Tibial nerve (tissue), 4 donors: ENCODE results near the gene DGKD. TPM values are rescaled to one million over a fixed set of nuclear protein-coding genes. Genes with fewer than 3 reads are reported as not detected.

Experiments used
- DNase-seq, 2 donors: peaks; one replicate each; pipeline ENCODE4 v3.0.0-alpha.2; 2019; ENCODE audit warnings: low spot score in 2 of 2
- H3K27ac ChIP-seq, 4 donors: fragments of 200-600 bp; sonication (generic) in 3 of 4; one replicate each; pipeline ENCODE4 v1.5.1; 2017 to 2019; ENCODE audit warnings: mild to moderate bottlenecking in 1 of 4
- H3K27me3 ChIP-seq, 2 donors: fragments of 200-600 bp; sonication (generic) in 1 of 2; one replicate each; pipeline versions ENCODE4 v1.5.1 to v1.6.0; 2017 to 2019
- H3K36me3 ChIP-seq, 3 donors: fragments of 200-600 bp; sonication (generic); one replicate each; pipeline ENCODE4 v1.5.1; 2018 to 2019
- H3K4me1 ChIP-seq, 4 donors: fragments of 200-600 bp; sonication (generic) in 3 of 4; one replicate each; pipeline ENCODE4 v1.5.1; 2017 to 2019
- H3K4me3 ChIP-seq, 4 donors: fragments of 200-600 bp; sonication (generic) in 3 of 4; one replicate each; pipeline ENCODE4 v1.5.1; 2017 to 2019; ENCODE audit warnings: mild to moderate bottlenecking in 1 of 4, moderate library complexity in 1 of 4
- H3K9me3 ChIP-seq, 4 donors: fragments of 200-600 bp; sonication (generic) in 3 of 4; one replicate each; pipeline ENCODE4 v1.5.1; 2017 to 2019
- EP300 ChIP-seq, 2 donors: sonication (generic); formaldehyde crosslinking; IDR thresholded peaks; one replicate each; pipeline ENCODE4 v1.6.1; 2017; ENCODE audit warnings: antibody characterized with exemption in 2 of 2, mild to moderate bottlenecking in 1 of 2
- POLR2A ChIP-seq, 2 donors: fragments of 450-650 bp; IDR thresholded peaks; one replicate each; pipeline ENCODE4 v1.6.1; 2017; ENCODE audit warnings: antibody characterized with exemption in 2 of 2, mild to moderate bottlenecking in 2 of 2, moderate library complexity in 2 of 2
- WGBS, 2 donors: methylation state at CpG; one replicate each; pipeline ENCODE4 v1.1.5; 2018; 5-methylcytosine and 5-hydroxymethylcytosine counted together
- small RNA-seq: library from RNA; depleted of rRNA; stranded (forward); fragments of <200 nt; gene quantifications from one replicate; pipeline ENCODE3, GENCODE V24; 2016
- total RNA-seq, 4 donors: library from RNA; depleted of rRNA; stranded (reverse); fragments of >200 nt; gene quantifications; one replicate each; pipeline ENCODE4 v1.1.0, GENCODE V29; 2016
- TF ChIP-seq, protein P1 (sequence below), 5 experiments: fragments of 200-600 bp in 3 of 5; fragments of 450-650 bp in 2 of 5; sonication (generic) in 3 of 5; IDR thresholded peaks; one replicate each; pipeline ENCODE4 v1.5.1; 2016 to 2019; ENCODE audit warnings: antibody characterized with exemption in 5 of 5, mild to moderate bottlenecking in 3 of 5, moderate library complexity in 2 of 5

Gene DGKD
- total RNA-seq, 4 donors from 2014 or later = 6.5 to 11.7 (median 7.4) TPM

DNA sequence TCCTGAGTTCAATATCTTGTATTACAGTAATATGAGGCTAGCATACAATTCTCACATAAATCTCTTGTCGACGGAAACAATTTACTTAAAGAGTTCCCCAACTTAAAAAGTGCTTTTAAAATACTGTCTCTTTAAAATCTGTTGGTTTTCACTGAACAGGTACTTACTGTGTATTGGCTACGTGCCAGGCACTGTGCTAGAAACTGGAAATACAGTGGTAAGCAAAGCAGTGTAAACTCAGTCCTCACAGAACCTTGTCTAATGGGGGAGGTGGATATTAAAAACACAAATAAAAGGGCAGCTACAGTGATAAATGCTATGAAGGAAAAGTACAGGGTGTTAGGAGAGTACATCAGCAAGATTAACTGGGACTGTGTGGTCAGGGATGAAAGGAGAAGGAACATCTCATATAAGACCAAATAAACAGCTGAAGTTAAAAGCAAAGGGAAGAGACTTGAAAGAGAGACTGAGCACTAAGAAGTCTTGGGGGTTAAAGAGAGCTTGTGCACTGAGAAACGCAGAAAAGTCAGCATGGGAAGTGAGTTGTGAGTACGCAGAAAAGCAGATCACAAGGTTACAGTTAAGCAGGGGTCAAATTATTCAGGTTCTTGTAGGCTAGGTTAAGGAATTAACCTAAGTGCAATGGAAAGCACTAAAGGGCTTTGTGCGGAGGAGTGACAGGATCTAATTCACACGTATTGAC, 159.8 kb downstream of the DGKD start:
- Histone ChIP-seq H3K4me1 (no peaks in the 10 kb centered on the region), H3K27ac (no peak overlapping the region), H3K9me3 (no peaks in the 10 kb centered on the region), H3K36me3 (peaks cover 0 to 76% (median 0%) of the 10 kb centered on the region in 3 donors), H3K27me3 (no peaks in the 10 kb centered on the region), H3K4me3 (no peak overlapping the region)
- 85 to 86% methylated on average over 7 of the region's 7 CpGs for WGBS, 2 donors
- DNase-seq = no peak
- no peak for TF ChIP-seq EP300 (IDR thresholded peaks at IDR 0.05)
- TF ChIP-seq POLR2A (IDR thresholded peaks at IDR 0.05) = no peak
- TF ChIP-seq, protein P1, sequence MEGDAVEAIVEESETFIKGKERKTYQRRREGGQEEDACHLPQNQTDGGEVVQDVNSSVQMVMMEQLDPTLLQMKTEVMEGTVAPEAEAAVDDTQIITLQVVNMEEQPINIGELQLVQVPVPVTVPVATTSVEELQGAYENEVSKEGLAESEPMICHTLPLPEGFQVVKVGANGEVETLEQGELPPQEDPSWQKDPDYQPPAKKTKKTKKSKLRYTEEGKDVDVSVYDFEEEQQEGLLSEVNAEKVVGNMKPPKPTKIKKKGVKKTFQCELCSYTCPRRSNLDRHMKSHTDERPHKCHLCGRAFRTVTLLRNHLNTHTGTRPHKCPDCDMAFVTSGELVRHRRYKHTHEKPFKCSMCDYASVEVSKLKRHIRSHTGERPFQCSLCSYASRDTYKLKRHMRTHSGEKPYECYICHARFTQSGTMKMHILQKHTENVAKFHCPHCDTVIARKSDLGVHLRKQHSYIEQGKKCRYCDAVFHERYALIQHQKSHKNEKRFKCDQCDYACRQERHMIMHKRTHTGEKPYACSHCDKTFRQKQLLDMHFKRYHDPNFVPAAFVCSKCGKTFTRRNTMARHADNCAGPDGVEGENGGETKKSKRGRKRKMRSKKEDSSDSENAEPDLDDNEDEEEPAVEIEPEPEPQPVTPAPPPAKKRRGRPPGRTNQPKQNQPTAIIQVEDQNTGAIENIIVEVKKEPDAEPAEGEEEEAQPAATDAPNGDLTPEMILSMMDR (IDR thresholded peaks at IDR 0.05) = no peak

DNA sequence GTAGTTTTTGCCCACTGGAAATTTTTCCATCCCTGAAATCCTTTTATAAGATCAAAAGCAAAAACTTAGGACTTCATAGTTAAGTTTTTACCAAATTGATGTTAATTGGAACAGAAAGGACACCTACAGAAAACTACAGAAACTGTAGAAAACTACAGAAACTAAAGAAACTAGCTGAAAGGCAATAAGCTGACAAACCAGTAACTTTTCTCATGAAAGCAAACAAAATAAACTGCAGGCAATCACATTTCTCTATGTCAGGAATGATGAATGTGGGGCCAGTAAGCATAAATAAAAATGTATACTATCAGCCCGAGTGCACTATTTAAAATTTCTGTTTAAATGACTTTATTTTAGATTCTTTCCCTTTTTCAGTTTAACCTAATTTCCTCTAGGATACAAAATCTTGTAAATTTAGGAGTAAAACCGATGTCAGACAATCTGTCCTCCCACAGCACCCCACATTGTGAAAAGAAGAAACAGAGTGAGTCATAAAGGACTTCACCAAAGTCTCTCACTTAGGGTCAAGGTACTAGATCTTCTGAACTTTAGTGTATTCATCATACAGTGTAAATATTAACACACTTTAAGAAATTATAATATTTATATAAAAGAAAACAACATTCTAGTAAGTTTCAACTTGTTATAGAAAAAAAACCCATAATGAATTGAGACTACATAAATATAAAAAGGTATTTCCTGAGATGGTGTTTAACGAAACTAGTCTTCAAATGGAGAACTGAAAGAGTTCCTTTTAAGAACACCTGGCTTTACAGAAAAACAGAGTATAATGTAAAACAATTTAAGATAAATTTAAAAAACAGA, 165.7 kb downstream of the DGKD start:
- H3K36me3 ChIP-seq = peaks cover 0 to 90% (median 0%) of the 10 kb centered on the region in 3 donors
- TF ChIP-seq, protein P1 (IDR thresholded peaks at IDR 0.05) = no peak
- no peak for DNase-seq
- H3K9me3 ChIP-seq = no peaks in the 10 kb centered on the region
- H3K4me1 ChIP-seq = no peaks in the 10 kb centered on the region
- H3K27ac ChIP-seq = peak overlapping the region in 1 of 4 donors; percentile 1
- 73 to 76% methylated on average over 3 of the region's 3 CpGs for WGBS, 2 donors
- no peak overlapping the region for H3K4me3 ChIP-seq
- H3K27me3 ChIP-seq = no peaks in the 10 kb centered on the region

Small RNA genes lying within 50 kb of the gene (small RNA-seq; reads per million reads assigned to genes)
- gene RF00019 = not detected

Other genes with a start within 250 kb of the DGKD start
- gene ATG16L1, start 102.8 kb upstream of the DGKD start, total RNA-seq = 10 to 100 TPM; 16.7 to 44.1 (median 33.6) TPM
- gene SAG, start 46.7 kb upstream of the DGKD start, total RNA-seq = not detected
- 10 to 100 TPM; 41.7 to 68.0 (median 54.2) TPM for gene USP40, start 212.3 kb downstream of the DGKD start, total RNA-seq